Esophagus squamous epithelium (tissue), 5 donors: Measurements from ENCODE around the gene SNX14. TPM values are rescaled to one million over a fixed set of nuclear protein-coding genes. Genes with fewer than 3 reads are reported as not detected.

Experiments used
- DNase-seq: peaks from one replicate; lab custom pipeline; 2025; lab: John Stamatoyannopoulos, UW
- H3K27ac ChIP-seq, 4 donors: fragments of 200-600 bp; sonication (generic); one replicate each; pipeline ENCODE4 v1.5.1; 2016 to 2019; ENCODE audit warnings: mild to moderate bottlenecking in 1 of 4
- H3K27me3 ChIP-seq, 4 donors: fragments of 200-600 bp; sonication (generic); 1 replicate in 3 of 4; 2 replicates in 1 of 4; pipeline versions ENCODE4 v1.5.1 to v1.6.0; 2017 to 2021; ENCODE audit warnings: antibody characterized with exemption in 1 of 4
- H3K36me3 ChIP-seq, 3 donors: fragments of 200-600 bp; sonication (generic); one replicate each; pipeline ENCODE4 v1.5.1; 2016 to 2019
- H3K4me1 ChIP-seq, 3 donors: fragments of 200-600 bp; sonication (generic); one replicate each; pipeline ENCODE4 v1.5.1; 2017 to 2019
- H3K4me3 ChIP-seq, 4 donors: fragments of 200-600 bp; sonication (generic); 1 replicate in 3 of 4; 2 replicates in 1 of 4; pipeline ENCODE4 v1.5.1; 2016 to 2019; ENCODE audit warnings: mild to moderate bottlenecking in 2 of 4, moderate library complexity in 1 of 4
- H3K9me3 ChIP-seq, 3 donors: fragments of 200-600 bp; sonication (generic); one replicate each; pipeline ENCODE4 v1.5.1; 2016 to 2019
- POLR2A ChIP-seq, 4 donors: fragments of 450-650 bp; IDR thresholded peaks; one replicate each; pipeline ENCODE4 v1.6.1; 2017; ENCODE audit warnings: antibody characterized with exemption in 4 of 4, mild to moderate bottlenecking in 4 of 4, moderate library complexity in 3 of 4
- WGBS, 2 donors: methylation state at CpG; one replicate each; pipeline ENCODE4 v1.1.5; 2018; 5-methylcytosine and 5-hydroxymethylcytosine counted together
- intact Hi-C: fragments of 100-400 bp; cut with DNase I; formaldehyde crosslinking; loops from one replicate; pipeline ENCODE4 v1.15.0; 2022
- total RNA-seq, 4 donors: library from RNA; depleted of rRNA; stranded (reverse); fragments of >200 nt; gene quantifications; one replicate each; pipeline ENCODE4 v1.1.0, GENCODE V29; 2016
- TF ChIP-seq, protein P1 (sequence below), 6 experiments: fragments of 450-650 bp in 4 of 6; fragments of 200-600 bp in 2 of 6; sonication (generic) in 2 of 6; IDR thresholded peaks; one replicate each; pipeline ENCODE4 v1.5.1; 2016 to 2019; ENCODE audit warnings: antibody characterized with exemption in 6 of 6, mild to moderate bottlenecking in 4 of 6, moderate library complexity in 4 of 6
- donor health status: DM: yes; HTN: yes; CAD: no.

The SNX14 gene
- total RNA-seq, 4 donors from 2014 or later, result 40.5 to 52.3 (median 46.2) TPM

DNA sequence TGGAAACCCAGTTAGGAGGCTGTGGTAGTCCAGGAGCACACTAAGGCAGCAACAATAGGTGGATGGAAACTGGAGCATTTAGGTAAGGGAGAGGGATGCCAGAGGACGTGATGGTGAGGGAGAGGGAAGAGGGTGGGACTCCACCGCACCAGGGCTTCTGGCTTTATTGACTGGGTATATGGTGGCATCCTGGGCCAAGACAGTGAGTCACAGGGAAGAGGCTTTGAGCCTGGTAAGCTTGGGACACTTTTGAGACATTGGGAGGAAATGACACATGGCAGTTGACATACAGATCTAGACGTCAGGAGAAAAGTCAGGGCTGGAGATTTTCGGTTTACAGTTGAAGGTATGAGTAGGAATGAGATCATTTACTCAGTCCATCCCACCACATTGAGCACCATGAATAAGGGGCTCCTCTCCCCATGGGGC, 128.9 kb downstream of the SNX14 start:
- intact Hi-C loops, result no loop called here

DNA sequence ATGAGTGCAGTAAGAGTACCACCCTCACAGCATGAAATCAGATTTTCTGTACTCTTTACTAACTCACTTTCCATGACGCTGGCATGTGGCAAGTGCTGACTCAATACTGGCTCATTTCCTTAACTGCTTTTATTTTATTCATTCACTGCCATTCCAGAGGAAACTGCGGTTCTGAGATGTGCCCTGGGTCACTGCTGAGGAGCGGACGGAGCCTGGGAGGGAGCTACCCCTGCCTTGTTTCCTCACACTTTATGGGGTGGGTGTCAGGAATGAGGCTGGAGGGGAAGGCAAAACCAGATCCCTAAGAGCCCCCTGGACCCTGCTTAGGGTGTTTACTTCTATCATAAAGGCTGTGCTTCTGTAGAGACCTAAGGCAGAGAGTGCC, 129.4 kb downstream of the SNX14 start:
- TF ChIP-seq POLR2A (IDR thresholded peaks at IDR 0.05), result no peak
- TF ChIP-seq, protein P1, sequence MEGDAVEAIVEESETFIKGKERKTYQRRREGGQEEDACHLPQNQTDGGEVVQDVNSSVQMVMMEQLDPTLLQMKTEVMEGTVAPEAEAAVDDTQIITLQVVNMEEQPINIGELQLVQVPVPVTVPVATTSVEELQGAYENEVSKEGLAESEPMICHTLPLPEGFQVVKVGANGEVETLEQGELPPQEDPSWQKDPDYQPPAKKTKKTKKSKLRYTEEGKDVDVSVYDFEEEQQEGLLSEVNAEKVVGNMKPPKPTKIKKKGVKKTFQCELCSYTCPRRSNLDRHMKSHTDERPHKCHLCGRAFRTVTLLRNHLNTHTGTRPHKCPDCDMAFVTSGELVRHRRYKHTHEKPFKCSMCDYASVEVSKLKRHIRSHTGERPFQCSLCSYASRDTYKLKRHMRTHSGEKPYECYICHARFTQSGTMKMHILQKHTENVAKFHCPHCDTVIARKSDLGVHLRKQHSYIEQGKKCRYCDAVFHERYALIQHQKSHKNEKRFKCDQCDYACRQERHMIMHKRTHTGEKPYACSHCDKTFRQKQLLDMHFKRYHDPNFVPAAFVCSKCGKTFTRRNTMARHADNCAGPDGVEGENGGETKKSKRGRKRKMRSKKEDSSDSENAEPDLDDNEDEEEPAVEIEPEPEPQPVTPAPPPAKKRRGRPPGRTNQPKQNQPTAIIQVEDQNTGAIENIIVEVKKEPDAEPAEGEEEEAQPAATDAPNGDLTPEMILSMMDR (IDR thresholded peaks at IDR 0.05), result no peak
- Histone ChIP-seq H3K4me1 (peaks cover 6 to 60% (median 39%) of the 10 kb centered on the region in 3 donors), H3K36me3 (no peaks in the 10 kb centered on the region), H3K4me3 (no peak overlapping the region), H3K27ac (peak overlapping the region; percentile 36 to 73 (median 64)), H3K9me3 (no peaks in the 10 kb centered on the region), H3K27me3 (no peaks in the 10 kb centered on the region)
- intact Hi-C loops, result no loop called here
- WGBS, 2 donors, result 13% methylated on average over 1 to 4 of the region's 4 CpGs
- no peak for DNase-seq

More for the DNA sequence above, 128.9 kb downstream of the SNX14 start:
- 18 to 28% methylated on average over 4 of the region's 4 CpGs for WGBS, 2 donors
- DNase-seq, result no peak
- H3K27ac ChIP-seq, result peak overlapping the region; percentile 36 to 73 (median 64)
- H3K4me3 ChIP-seq, result no peak overlapping the region
- no peaks in the 10 kb centered on the region for H3K27me3 ChIP-seq
- no peaks in the 10 kb centered on the region for H3K9me3 ChIP-seq
- H3K36me3 ChIP-seq, result no peaks in the 10 kb centered on the region
- TF ChIP-seq, protein P1 (IDR thresholded peaks at IDR 0.05), result no peak
- no peak for TF ChIP-seq POLR2A (IDR thresholded peaks at IDR 0.05)
- H3K4me1 ChIP-seq, result peaks cover 6 to 57% (median 34%) of the 10 kb centered on the region in 3 donors

DNA sequence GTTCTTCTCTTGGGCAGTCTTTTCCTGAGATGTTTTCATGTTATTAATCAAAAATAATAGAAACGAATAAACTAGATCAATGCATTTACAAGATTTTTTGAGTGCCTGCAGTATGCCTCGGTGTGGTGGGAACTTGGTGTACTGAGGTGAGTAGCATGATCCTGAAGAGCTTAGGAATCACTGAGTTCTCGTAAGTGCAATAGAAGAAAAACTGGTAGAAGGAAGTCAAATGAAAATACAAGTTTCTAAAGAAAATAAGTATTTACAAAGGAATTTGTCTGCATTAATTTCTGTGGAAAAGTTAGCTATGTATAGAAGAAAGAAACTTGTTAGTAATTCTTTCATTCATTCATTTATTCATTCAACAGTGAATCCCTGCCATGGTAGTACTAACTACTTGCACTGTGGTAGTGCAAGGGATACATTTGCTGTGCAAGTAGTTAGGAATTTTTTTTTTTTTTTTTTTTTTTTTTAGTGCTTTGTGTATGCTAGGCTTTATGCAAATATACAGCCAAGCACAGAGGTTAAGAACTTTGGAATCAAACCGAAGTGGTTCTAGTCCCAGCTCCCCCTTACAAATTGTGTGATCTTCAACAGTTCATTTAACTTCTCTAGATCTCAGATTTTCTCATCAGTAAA, 129.9 kb downstream of the SNX14 start:
- peaks cover 6 to 66% (median 44%) of the 10 kb centered on the region in 3 donors for H3K4me1 ChIP-seq
- no peaks in the 10 kb centered on the region for H3K27me3 ChIP-seq
- H3K9me3 ChIP-seq, result no peaks in the 10 kb centered on the region
- intact Hi-C loops, result no loop called here
- no peak overlapping the region for H3K4me3 ChIP-seq
- no peaks in the 10 kb centered on the region for H3K36me3 ChIP-seq
- TF ChIP-seq, protein P1 (IDR thresholded peaks at IDR 0.05), result no peak
- TF ChIP-seq POLR2A (IDR thresholded peaks at IDR 0.05), result no peak
- DNase-seq, result no peak
- H3K27ac ChIP-seq, result peak overlapping the region in 1 of 4 donors; percentile 73
- 64 to 73% methylated on average over 4 of the region's 4 CpGs for WGBS, 2 donors

DNA sequence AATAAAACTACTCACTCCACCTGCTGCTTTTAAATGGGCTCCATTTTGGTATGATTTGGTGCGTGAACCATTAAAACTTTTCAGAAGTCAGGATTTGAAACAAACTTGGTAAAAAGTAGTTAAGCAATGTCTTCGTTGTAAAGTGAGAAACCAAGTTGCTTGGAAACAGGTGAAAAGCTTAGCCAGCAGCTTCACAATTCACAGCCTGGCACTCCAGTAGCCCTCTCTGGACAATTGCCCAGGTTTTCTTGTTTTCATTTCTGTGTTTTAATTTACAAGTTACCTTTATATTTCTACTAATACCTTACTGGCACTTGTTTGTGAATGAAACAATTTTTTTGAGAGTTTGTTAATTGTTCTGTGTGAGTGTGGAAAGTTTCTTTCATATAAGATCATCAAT, 131.0 kb downstream of the SNX14 start:
- intact Hi-C loops, result no loop called here
- Histone ChIP-seq H3K27me3 (no peaks in the 10 kb centered on the region), H3K36me3 (no peaks in the 10 kb centered on the region), H3K4me1 (peaks cover 6 to 74% (median 52%) of the 10 kb centered on the region in 3 donors), H3K27ac (peak overlapping the region in 3 of 4 donors; percentile 59 to 83 (median 71)), H3K4me3 (no peak overlapping the region), H3K9me3 (no peaks in the 10 kb centered on the region)
- TF ChIP-seq POLR2A (IDR thresholded peaks at IDR 0.05), result no peak
- TF ChIP-seq, protein P1 (IDR thresholded peaks at IDR 0.05), result no peak
- DNase-seq, result no peak
- 34 to 54% methylated on average over 2 of the region's 2 CpGs for WGBS, 2 donors

DNA sequence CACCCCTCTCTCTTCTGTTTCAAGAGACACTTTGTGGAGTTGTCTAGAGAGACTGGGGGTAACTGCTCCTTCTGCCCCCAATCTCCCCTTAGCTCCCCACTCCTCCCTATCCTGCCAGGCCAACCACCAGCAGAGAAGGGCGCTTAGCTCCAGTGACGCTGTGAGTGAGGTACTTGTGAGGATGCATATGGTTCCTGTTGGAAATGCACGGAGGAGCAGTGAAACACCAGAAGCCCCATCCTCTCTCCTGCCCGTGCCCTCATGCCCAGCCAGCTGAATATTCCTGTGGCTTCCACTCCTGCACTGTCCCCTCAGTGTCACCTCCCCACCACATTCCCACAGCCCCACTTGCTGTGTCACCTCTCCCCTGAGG, 131.9 kb downstream of the SNX14 start:
- WGBS, 2 donors, result 75 to 80% methylated on average over 4 of the region's 4 CpGs
- no peak for DNase-seq
- peaks cover 6 to 74% (median 52%) of the 10 kb centered on the region in 3 donors for H3K4me1 ChIP-seq
- peak overlapping the region; percentile 40 to 83 (median 65) for H3K27ac ChIP-seq
- no peaks in the 10 kb centered on the region for H3K9me3 ChIP-seq
- H3K4me3 ChIP-seq, result no peak overlapping the region
- TF ChIP-seq POLR2A (IDR thresholded peaks at IDR 0.05), result no peak
- no peaks in the 10 kb centered on the region for H3K27me3 ChIP-seq
- intact Hi-C loops, result no loop called here
- no peaks in the 10 kb centered on the region for H3K36me3 ChIP-seq
